SK-N-SH treated with all-trans-retinoic acid at 6 μM for 48 hours (cell line): ENCODE data around the gene MAP3K6.

Experiments
- ESRRG ChIP-seq: fragments of 250-450 bp; sonication (Bioruptor Pico); IDR thresholded peaks from 2 replicates; pipeline ENCODE4 v1.6.1; 2021; ENCODE audit warnings: mild to moderate bottlenecking
- TF ChIP-seq, protein P1 (sequence below): fragments of 250-450 bp; sonication (Bioruptor Pico); IDR thresholded peaks from 2 replicates; pipeline ENCODE4 v1.8.0; 2020; ENCODE audit warnings: mild to moderate bottlenecking, moderate library complexity, borderline replicate concordance

GRCh38 chr1:27403931-27404330, 37.2 kb upstream of the MAP3K6 start:
- TF ChIP-seq ESRRG = no peak
- TF ChIP-seq, protein P1, sequence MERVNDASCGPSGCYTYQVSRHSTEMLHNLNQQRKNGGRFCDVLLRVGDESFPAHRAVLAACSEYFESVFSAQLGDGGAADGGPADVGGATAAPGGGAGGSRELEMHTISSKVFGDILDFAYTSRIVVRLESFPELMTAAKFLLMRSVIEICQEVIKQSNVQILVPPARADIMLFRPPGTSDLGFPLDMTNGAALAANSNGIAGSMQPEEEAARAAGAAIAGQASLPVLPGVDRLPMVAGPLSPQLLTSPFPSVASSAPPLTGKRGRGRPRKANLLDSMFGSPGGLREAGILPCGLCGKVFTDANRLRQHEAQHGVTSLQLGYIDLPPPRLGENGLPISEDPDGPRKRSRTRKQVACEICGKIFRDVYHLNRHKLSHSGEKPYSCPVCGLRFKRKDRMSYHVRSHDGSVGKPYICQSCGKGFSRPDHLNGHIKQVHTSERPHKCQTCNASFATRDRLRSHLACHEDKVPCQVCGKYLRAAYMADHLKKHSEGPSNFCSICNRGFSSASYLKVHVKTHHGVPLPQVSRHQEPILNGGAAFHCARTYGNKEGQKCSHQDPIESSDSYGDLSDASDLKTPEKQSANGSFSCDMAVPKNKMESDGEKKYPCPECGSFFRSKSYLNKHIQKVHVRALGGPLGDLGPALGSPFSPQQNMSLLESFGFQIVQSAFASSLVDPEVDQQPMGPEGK = no peak
